KOPT-K1 (cell line): ENCODE results near the gene STARD9.

Experiments
- H3K27ac ChIP-seq: fragments of 200-600 bp; sonication (generic); 2 replicates; pipeline ENCODE4 v1.5.1; 2016; ENCODE audit warnings: antibody characterized with exemption, mild to moderate bottlenecking, low read depth, low read length; ENCODE audit not compliant: poor library complexity, severe bottlenecking
- H3K36me3 ChIP-seq: fragments of 200-600 bp; sonication (generic); 2 replicates; pipeline ENCODE4 v1.5.1; 2017; ENCODE audit warnings: antibody characterized with exemption, mild to moderate bottlenecking, low read length, moderate library complexity; ENCODE audit not compliant: insufficient read depth
- H3K9me3 ChIP-seq: fragments of 200-600 bp; sonication (generic); 2 replicates; pipeline ENCODE4 v1.5.1; 2017; ENCODE audit warnings: antibody characterized with exemption, low read length, mild to moderate bottlenecking; ENCODE audit not compliant: insufficient read depth, poor library complexity, severe bottlenecking

The STARD9 gene

GRCh38 chr15:42691770-42692169, 116.4 kb downstream of the STARD9 start:
- peak overlapping the region; percentile 50 for H3K27ac ChIP-seq
- H3K9me3 ChIP-seq, result no peaks in the 10 kb centered on the region
- no peaks in the 10 kb centered on the region; the same call in 1 of the 2 replicates for H3K36me3 ChIP-seq

GRCh38 chr15:42692536-42692935, 117.1 kb downstream of the STARD9 start:
- no peak overlapping the region for H3K27ac ChIP-seq
- H3K9me3 ChIP-seq, result no peaks in the 10 kb centered on the region
- no peaks in the 10 kb centered on the region for H3K36me3 ChIP-seq

- Histone ChIP-seq H3K9me3 (no peaks in the 10 kb centered on the region), H3K36me3 (no peaks in the 10 kb centered on the region), H3K27ac (no peak overlapping the region)
Measured at GRCh38 chr15:42692997-42693396, 117.6 kb downstream of the STARD9 start.

- Histone ChIP-seq H3K36me3 (no peaks in the 10 kb centered on the region), H3K27ac (no peak overlapping the region), H3K9me3 (no peaks in the 10 kb centered on the region)
Measured at GRCh38 chr15:42693496-42693895, 118.1 kb downstream of the STARD9 start.

GRCh38 chr15:42693942-42694341, 118.5 kb downstream of the STARD9 start:
- H3K9me3 ChIP-seq, result no peaks in the 10 kb centered on the region
- H3K36me3 ChIP-seq, result no peaks in the 10 kb centered on the region
- no peak overlapping the region for H3K27ac ChIP-seq

- no peak overlapping the region for H3K27ac ChIP-seq
Measured at GRCh38 chr15:42694398-42694797, 119.0 kb downstream of the STARD9 start.

GRCh38 chr15:42695527-42696071, 120.2 kb downstream of the STARD9 start:
- H3K27ac ChIP-seq, result no peak overlapping the region
- H3K9me3 ChIP-seq, result no peaks in the 10 kb centered on the region
- no peaks in the 10 kb centered on the region for H3K36me3 ChIP-seq

More at GRCh38 chr15:42694398-42694797, 119.0 kb downstream of the STARD9 start:
- Histone ChIP-seq H3K36me3 (no peaks in the 10 kb centered on the region), H3K9me3 (no peaks in the 10 kb centered on the region)

GRCh38 chr15:42696626-42697025, 121.2 kb downstream of the STARD9 start:
- H3K9me3 ChIP-seq, result no peaks in the 10 kb centered on the region
- no peak overlapping the region for H3K27ac ChIP-seq
- H3K36me3 ChIP-seq, result no peaks in the 10 kb centered on the region

- no peaks in the 10 kb centered on the region for H3K36me3 ChIP-seq
- H3K27ac ChIP-seq, result no peak overlapping the region
- H3K9me3 ChIP-seq, result no peaks in the 10 kb centered on the region
Measured at GRCh38 chr15:42704492-42704926, 129.1 kb downstream of the STARD9 start.

GRCh38 chr15:42705336-42705735, 129.9 kb downstream of the STARD9 start:
- Histone ChIP-seq H3K27ac (no peak overlapping the region), H3K36me3 (no peaks in the 10 kb centered on the region), H3K9me3 (no peaks in the 10 kb centered on the region)

GRCh38 chr15:42707068-42707467, 131.7 kb downstream of the STARD9 start:
- H3K27ac ChIP-seq, result no peak overlapping the region
- no peaks in the 10 kb centered on the region for H3K9me3 ChIP-seq
- no peaks in the 10 kb centered on the region for H3K36me3 ChIP-seq

GRCh38 chr15:42707873-42708544, 132.6 kb downstream of the STARD9 start:
- Histone ChIP-seq H3K27ac (no peak overlapping the region), H3K9me3 (no peaks in the 10 kb centered on the region), H3K36me3 (no peaks in the 10 kb centered on the region)

- no peaks in the 10 kb centered on the region for H3K36me3 ChIP-seq
- H3K9me3 ChIP-seq, result no peaks in the 10 kb centered on the region
- H3K27ac ChIP-seq, result no peak overlapping the region
Measured at GRCh38 chr15:42710662-42711061, 135.3 kb downstream of the STARD9 start.

GRCh38 chr15:42711746-42712145, 136.3 kb downstream of the STARD9 start:
- H3K36me3 ChIP-seq, result no peaks in the 10 kb centered on the region
- H3K9me3 ChIP-seq, result no peaks in the 10 kb centered on the region
- no peak overlapping the region for H3K27ac ChIP-seq

GRCh38 chr15:42712584-42712983, 137.2 kb downstream of the STARD9 start:
- Histone ChIP-seq H3K27ac (no peak overlapping the region), H3K36me3 (no peaks in the 10 kb centered on the region), H3K9me3 (no peaks in the 10 kb centered on the region)

- Histone ChIP-seq H3K27ac (no peak overlapping the region), H3K9me3 (no peaks in the 10 kb centered on the region), H3K36me3 (peaks cover 21% of the 10 kb centered on the region)
Measured at GRCh38 chr15:42716125-42716524, 140.7 kb downstream of the STARD9 start.
